ENCODE results near the gene AGAP1.
"Not testable (repeated sequence)": the region's sequence is repeated elsewhere in the genome, so short reads cannot be mapped to it uniquely, and the experiment has no call there.

The AGAP1 gene

DNA sequence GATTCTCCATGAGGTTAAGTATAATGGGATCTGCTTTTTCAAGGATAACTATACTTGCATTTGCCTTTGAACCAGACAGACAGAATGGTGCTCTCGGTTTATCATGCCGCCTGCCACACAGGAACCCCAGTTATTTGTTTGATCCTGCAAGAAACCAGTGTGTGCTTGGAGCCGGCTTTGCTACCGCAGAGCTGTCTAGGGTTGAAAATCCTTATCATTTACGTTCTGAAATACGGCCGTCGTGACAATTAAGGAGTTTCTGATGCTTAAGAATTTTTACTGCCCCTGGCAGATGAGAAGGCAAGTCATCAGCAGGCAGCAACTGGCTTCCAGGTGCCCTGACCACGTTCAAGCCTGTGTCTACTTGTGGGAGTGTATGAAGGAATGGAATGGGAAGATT lies 562.3 kb downstream of the AGAP1 start:
- no peak for DNase-seq (ENCODE audit: low read depth, low spot score)

DNA sequence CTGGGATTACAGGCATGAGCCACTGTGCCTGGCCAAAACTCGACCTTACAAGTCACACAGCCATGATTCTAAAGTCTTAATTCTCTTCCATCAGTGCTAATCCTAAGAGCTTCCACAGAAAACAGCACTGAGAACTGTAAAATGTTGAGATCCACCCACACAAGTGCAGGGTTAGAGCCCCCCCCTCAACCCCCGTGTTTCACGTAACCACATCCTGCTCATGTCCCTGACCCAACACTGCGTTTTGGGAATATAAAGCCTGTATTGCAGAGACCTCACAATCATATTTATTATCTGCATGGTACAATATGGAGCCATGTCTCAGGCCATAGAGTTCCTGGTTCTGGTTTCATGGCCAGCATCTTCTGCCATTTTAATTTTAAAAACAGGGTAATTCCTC lies 563.5 kb downstream of the AGAP1 start:
- DNase-seq (ENCODE audit: low read depth, low spot score): no peak

DNA sequence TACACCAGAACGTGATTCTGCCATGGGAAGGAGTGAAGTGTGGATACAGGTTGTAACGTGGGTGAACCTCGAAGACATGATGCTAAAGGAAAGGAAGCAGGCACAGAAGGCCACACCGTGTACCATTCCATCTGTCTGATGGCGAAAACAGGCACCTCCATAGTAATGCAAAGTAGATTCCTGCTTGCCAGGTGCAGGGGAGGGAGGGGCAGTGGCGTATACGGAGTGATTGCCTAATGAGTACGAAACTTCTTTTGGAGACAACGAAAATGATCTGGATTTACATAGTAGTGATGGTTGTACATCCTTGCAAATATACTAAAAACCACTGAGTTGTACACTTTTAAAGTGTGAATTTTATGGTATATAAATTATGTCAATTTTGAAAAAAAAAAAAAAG lies 567.7 kb downstream of the AGAP1 start:
- no peak for DNase-seq (ENCODE audit: low read depth, low spot score)

DNA sequence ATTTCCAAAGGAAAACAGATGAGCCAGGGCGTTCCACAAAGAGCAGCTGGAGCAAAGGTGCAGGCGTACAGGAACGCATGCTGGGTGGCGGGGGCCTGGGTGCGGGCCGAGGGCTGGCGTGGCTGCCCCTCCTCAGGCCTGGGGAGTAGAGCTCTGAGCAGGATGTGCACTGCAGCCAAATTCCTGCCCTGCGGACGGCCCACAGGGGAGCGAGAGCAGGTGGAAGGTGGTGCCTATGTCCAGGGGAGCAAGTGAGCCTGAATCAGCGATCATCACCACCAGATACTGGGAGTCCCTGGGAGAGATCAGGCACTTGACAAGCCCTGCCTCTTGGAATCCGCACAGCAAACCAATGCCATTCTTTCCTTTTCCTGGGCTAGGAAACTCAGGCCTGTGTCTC lies 568.1 kb downstream of the AGAP1 start:
- DNase-seq (ENCODE audit: low read depth, low spot score): no peak

DNA sequence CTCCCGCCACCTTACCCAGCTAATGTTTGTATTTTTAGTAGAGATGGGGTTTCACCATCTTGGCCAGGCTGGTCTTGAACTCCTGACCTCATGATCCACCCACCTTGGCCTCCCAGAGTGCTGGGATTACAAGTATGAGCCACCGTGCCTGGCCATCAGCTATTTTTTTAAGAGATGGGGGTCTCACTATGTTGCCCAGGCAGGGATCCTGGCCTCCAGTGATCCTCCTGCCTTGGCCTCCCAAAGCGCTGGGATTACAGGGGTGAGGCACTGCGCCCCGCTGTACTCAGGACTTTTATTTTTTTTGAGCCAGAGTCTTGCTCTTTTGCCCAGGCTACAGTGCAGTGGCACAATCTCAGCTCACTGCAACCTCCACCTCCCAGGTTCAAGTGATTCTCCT lies 569.0 kb downstream of the AGAP1 start:
- not testable (repeated sequence) for DNase-seq (ENCODE audit: low read depth, low spot score)

DNA sequence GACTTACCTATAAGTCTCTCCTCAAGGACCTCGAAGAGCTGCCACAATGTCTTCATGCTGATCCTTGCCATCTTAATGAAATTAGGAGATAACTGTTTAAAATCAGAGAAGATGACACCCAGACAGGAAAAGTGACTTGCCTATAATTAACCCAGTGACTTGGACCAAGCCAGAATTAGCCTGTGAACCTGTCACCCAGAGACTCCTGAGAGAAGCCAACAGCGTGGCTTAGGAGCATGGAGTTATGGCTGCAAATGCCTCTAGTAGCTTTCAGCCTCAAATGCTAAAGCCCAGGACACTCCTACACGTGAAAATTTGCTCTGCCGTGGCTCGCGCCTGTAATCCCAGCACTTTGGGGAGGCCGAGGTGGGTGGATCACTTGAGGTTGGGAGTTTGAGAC lies 570.2 kb downstream of the AGAP1 start:
- DNase-seq (ENCODE audit: low read depth, low spot score): no peak

DNA sequence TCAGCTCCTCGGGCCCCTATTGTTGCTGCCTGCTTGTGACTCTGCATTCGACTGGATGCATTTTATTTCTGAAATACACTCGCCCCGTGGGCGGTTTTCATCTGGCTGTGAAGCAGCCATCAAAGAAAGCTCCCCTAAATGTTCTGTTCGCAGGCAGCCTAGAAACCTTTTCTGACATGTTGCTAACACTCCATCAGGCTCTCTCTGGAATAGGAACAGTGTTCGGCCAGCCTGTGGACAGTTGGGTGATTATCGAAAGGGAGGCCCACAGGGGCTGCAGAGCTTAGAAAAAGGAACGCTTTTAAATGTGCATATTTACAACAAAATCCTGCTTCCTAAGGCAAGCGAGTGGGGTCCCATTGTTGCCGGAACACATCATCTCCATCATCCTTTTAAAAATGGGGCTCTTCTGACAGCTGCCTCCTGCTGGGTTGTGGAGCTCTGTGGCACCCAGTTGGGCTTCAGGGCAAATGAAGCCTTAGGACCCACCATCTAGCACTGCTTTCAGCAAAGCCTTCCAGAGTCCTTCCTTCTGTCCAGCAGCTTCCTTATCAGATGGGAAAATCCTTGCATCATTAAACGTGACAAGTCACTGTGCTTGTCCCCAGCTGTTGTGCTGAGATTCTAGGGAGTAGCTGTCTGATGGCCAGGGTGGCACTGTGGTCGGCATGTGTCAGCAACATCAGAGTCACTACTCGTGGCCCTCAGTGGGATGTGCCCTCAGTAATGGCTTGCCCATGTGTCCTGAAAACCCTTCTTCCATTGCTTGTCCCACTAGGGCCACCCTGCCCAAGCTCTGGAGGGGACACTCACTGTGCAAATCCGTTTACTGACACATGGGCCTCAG lies 571.7 kb downstream of the AGAP1 start:
- no peak for DNase-seq (ENCODE audit: low read depth, low spot score)

DNA sequence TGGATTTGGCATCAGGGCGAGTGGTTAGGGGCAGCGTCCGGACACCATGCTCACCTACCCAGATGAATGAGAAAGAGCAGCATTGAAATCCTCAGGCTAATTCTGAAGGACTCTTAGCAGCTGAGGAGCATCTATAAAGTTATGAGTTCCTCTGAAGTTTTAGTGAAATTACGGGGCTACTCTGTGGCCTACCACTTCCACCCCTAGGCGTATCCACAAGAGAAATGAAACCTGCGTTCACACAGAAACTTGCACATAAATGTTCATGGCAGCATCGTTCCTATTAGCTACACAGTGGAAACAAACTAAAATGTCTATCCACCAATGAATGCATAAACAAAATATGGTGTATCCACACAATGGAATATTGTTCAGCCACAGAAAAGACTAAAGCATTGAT lies 576.4 kb downstream of the AGAP1 start:
- no peak for DNase-seq (ENCODE audit: low read depth, low spot score)

DNA sequence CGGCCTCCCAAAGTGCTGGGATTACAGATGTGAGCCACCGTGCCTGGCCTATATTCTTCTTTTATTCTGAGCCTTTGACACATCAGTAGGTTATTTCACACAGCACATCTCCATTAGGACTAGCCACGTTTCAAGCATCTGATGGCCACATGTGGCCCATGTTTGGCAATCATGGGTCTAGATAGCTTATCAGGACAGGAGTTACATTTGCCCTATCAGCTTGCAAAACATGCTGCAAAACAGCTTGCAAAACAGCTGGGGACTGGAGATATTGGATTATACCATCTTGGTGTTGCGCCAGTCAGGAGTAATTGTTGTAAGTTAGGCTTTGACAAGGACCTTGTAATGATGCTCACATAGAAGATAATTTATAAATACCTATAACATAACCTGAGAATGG lies 579.4 kb downstream of the AGAP1 start:
- no peak for DNase-seq (ENCODE audit: low read depth, low spot score)

DNA sequence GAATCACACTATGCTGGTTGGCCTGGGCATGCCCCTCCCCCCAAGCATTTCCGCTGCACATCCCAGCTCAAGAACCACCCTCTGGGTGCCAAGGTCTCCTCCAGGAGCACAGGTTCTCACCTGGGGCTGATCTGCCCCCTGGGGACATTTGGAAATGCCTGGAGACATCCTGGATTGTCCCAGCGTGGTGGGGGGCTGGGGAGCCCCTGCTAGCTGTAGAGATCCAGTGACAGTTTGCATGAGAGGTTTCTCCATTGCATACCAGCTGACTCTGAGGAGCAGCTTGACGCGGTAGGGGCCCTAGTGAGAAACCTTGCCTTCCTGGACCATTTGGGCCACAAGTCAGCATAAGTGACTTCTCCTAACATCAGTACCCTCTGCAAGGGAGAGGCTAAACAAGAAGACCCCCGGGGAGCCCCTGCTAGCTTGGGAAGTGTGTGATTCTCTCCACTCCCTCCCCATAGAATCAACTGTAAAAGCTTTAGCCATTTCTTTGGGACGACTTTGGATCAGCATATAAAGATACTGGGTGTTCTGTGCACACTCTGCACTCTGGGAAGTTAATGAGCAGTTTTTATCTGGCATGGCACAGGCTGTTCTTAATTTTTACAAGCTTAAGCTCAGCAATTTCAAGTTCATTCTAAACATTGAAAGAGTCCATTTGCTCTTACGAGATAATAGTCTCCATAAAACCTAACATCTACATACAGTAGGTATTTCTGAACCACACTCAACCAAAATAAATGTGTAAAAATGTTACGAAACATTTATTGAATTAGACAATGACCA lies 580.2 kb downstream of the AGAP1 start:
- no peak for DNase-seq (ENCODE audit: low read depth, low spot score)

DNA sequence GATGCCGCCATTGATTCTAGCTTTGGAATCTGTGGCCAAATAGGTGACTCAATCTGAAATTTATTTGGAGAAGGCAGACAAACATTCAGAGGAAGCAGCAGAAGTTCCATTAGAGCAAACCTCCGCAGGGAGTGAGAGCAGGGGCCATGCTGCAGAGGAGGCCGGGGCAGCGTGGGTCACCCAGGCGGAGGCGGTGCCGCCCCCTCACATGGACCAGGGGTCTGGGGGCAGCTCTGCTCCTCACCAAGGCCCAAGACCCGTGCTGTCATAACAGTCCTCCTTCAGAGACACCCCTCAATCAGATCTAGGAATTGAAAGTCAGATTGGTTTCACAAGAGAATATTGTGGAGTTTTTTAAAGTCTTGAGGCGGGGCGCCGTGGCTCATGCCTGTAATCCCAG lies 582.0 kb downstream of the AGAP1 start:
- DNase-seq (ENCODE audit: low read depth, low spot score): no peak

DNA sequence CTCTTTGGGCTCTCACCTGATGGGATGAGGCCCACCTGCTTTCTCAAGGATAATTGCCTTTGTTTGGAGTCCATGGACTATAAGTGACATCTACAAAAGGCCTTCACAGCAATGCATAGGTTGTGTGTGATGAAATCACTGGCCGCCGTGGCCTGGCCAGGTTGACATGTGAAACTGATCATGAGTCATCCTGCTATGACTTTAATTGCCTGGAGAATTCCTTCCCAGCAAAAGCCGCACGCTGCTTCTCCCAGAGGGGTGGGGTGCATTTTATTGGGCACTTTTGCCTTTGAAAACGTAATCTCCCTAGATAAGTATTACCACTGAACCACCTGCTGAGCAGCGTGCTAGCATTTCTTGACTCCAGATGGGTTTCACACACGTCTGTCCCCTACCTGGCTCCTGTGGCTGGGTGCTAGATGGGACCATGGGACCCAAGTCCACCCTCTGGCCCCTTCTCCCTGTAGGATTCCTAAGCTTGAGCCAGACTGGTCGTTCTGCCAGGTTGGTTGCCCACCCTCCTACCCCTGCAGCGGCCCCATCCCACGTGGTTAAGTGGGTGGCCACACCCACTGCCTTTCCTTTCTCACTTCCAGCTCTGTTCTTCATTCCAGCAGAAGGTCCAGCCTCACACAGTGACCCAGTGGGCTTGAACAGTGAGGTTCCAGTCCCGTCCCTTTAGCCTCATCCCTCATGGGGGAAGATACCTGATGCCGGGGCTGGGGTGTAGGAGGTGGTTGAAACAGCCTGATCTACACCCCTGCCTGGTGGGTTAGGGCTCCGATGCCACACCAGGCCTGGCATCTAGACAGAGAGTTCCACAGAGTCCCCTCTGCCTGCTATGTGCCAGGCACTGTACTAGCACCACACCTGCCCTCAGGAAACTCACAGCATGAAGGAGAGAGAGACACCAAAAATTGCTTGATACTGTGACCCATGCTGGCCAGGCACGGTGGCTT lies 584.7 kb downstream of the AGAP1 start:
- DNase-seq (ENCODE audit: low read depth, low spot score): no peak

DNA sequence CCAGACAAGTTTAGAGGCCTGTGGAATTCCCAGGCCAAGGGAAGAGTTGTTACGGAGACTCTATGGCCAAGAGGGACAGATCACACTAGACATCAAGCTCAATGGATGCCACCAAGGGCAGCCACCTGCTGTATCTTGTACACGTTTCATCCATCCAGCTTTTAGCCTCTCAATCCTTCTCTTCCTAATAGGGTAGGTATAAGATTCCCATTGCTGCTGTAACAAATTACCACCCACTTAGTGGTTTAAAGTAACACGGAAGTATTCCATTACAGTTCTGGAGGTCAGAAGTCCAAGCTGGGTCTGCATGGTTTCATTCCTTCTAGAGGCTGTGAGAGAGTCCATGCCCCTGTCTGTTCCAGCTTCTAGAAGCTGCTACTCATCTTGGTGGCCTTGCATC lies 586.6 kb downstream of the AGAP1 start:
- no peak for DNase-seq (ENCODE audit: low read depth, low spot score)

DNA sequence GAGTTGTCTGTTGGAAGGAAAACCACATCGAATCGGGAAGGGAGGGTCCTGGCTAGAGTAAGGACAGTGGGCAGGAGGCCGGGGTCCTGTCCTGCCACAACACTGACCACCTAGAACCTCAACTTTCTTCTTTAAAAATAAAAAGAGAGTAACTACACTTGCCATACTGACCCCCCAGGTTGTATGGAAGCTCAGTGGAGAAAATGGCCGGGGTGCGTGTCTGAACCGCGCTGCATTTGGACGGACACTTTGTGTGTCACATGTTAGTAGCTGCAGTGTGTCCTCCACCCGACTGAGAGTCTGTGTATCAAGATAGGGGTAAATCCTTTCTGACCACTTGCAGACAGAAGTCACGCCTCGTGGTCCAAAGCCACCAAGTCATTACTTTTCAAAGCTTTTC lies 587.3 kb downstream of the AGAP1 start:
- no peak for DNase-seq (ENCODE audit: low read depth, low spot score)

DNA sequence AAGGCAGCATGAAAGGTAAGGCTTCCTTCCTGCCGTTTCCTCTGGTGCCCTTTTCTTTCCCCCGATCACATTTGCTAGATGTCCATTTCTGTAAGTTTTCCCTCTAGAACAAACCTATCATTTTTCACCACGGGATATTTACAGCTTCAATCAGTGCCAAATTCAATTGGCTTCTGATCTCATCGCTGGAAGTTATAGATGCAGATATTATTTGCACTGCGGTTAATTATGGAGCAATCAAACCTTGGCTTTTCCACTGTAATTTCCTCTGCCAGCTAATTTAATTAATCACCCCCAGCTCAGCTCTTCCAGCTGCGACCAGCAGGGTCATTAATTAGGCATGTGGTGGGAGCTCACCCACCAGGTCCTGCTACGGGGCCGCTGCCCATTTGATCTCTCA lies 588.2 kb downstream of the AGAP1 start:
- no peak for DNase-seq (ENCODE audit: low read depth, low spot score)

DNA sequence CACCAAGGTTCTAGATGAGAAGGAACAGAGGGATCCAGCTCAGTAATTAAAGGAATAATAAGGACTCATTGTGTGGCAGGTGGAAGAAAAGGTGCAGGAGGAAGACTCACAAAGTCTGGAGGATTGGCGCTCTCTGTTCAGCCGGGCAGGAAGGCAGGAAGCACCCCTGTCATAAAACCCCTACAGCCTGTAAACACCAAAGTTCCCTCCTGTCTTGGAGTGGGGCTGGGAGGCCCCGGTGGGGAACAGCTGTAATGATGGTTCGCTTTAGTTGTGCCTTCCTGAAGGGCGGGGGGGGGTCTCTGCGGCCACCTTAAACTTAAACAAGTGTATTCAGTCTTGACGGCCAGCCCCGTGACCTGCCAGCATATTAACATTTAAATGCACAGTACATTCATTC lies 590.1 kb downstream of the AGAP1 start:
- DNase-seq (ENCODE audit: low read depth, low spot score): no peak

DNA sequence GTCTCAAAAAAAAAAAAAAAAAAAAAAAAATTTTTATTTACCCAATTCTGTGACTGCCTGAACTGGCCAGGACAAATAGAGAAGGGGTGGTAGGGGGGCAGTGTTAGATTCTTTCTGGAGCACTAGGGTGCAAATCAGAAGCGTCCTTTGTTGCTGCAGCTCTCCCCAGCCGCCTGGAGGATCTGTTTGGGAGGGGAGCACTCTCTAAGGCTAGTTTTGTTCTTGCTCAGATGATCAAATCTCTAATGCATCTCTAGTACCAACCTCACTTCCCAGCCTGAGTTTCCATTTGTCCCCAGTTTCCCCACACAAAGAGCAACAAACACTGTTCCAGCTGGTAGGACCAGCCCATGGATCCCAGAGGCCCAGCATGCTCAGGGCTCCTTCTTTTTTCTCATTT lies 591.4 kb downstream of the AGAP1 start:
- no peak for DNase-seq (ENCODE audit: low read depth, low spot score)

DNA sequence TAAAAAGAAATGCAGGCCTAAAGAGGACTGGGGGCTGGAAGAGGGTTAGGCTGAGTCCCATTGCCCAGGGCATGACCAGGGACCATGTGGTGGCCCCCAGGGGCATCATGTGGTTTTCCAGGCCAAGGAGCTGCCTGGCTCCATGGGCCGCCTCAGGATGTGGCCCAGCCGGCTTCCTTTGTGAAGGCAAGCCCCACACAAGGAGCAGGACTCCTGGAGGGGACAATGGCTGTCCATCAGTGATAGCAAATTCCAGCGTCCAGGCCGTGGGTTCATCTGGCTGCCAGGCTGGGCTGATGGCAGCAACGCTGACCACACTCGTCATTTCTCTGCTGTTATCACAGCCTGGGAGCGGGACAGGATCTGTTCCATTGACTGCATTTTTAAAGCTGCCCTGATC lies 591.8 kb downstream of the AGAP1 start:
- DNase-seq (ENCODE audit: low read depth, low spot score): no peak

DNA sequence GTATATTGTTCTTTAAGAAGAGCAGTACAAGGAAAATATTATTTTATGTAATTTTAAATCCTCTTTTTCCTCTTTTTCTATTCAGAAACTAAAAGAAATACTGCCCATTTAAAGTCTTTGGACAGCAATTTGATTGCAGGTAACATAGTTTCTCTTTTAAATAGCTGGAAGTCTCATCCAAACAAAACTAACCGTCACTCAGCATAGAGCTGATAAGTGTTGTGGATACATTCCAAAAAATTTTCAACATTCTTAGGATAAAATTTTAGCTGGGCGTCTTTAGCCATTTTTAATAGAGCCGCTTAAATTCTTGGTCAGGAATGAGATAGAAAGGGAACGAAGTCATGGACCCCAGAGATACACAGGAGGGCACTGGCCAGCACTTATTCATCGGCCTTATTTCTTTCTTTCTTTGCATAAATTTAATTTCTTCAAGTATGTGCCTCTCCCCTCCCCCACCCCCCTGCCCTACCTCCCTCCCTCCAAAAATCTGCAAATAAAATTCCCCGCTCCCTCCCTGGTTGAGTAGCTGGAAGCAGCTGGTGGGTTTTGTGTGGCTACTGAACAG lies 592.6 kb downstream of the AGAP1 start:
- no peak for DNase-seq (ENCODE audit: low read depth, low spot score)

DNA sequence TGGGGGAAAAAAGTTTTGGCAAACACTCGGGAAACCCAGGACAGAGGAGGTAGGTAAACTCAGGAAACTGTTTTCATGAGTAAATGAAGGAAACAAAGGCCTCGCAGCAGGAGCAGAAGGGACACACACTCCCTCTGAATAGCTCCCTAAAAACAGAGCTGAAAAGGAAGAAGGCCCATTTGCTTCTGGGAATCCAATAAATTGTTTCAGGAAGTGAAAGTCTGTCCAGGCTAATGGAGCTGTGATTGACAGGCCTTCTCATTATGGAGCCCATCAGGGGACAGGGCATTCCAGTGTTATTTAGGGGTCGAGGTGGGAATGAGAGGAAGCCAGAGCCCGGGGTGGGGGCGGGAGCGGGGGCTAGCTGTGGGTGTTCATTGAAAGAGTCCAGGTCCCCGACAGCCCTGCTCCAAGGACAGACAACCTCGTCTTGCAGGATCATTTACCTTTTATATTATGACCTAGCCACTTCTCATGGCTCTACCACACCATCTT lies 593.2 kb downstream of the AGAP1 start:
- DNase-seq (ENCODE audit: low read depth, low spot score): no peak

DNA sequence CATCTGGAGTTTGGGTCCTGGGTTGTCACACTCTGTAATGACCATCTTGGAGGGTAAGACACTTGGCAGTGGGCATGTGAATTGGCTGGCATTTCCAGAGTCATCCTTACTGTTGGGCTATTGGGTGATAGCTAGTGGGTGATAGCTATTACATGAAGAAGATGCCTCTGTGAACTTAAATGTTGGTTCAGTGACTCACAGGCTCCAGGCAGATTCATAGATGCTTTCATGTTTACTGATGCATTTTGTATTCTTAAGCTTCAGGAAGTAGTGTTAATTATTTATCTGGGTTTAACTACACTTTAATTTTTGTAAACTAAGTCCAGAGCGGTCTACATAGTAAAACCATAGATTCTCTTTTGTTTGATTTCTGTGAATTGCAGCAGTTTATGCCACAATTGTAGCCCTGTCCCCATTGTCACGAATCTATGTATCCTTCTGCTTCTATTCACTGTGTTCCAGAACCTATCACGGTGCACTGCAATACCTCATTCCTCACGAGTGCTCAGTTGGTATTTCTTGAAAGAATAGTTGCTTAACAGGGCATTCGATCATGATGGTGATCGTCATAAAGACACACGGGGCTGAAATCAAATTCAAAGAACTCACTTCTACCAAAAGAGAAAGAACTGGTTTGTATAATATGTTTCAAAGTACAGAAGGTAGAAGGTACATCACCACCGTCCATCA lies 594.7 kb downstream of the AGAP1 start:
- DNase-seq (ENCODE audit: low read depth, low spot score): no peak
